HG02981 (cell line): Measurements from ENCODE around the gene PRPF19.
"Not testable (repeated sequence)": the region's sequence is repeated elsewhere in the genome, so short reads cannot be mapped to it uniquely, and the experiment has no call there.

Experiments used
- ATAC-seq: cut with Tn5 transposase; IDR thresholded peaks from one replicate; pipeline ENCODE4 v1.9.1; 2021; ENCODE audit warnings: mild to moderate bottlenecking, moderate library complexity; ENCODE audit not compliant: unreplicated experiment

PRPF19 gene

GRCh38 chr11:60910281-60910687, 3.9 kb upstream of the PRPF19 start:
- ATAC-seq = peak; percentile 30

GRCh38 chr11:60909680-60910280, 3.4 kb upstream of the PRPF19 start:
- ATAC-seq = not testable (repeated sequence)

- ATAC-seq = no peak
Observed at GRCh38 chr11:60908803-60909202, 2.4 kb upstream of the PRPF19 start.

DNA sequence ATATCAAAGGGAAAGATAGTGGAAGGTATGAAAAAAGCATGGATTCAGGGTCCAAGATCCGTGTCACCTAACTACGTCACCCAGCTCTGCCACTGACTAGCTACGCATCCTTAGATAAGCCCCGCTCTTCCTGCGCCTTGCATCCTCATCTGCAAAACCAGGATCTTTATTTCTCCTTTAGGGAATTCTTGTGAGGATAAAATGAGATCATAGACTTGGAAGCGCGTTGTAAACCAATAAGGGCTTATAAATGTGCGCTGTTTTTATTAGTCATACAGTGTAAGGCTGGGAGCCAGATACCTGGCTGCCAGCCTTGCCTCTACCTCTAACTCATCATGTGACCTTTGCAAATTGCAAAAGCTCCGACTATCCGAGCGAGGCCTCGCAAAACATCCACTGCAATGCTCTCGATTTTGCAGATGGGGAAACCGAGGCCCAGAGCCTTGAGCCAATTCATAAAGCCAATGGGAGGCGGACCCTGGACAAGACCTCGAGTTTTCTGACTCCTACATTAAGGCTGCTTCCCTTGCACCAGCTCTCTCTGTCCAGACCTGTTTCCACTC, 753 bp downstream of the PRPF19 start:
- no peak for ATAC-seq

DNA sequence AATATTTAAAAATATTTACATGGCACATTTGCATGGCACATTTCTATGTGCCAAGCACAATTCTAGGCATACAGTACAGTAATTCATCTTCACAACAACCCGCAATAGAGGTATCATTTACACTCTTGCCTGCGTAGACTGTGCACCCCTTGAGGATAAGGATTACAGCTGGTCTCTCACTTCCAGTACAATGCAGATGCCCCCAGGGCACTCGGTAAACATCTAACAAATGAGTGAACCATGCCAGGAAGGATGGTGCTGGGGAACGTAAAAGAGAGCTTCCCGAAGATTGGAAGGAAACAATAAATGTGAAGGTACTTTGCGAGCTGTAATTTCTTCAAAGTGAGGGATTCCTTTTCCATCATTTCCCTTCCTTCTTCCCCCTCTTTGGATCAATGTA, 1.3 kb downstream of the PRPF19 start:
- ATAC-seq = no peak

GRCh38 chr11:60902625-60903024, 3.8 kb downstream of the PRPF19 start:
- no peak for ATAC-seq

GRCh38 chr11:60900673-60901404, 5.5 kb downstream of the PRPF19 start:
- ATAC-seq = no peak

DNA sequence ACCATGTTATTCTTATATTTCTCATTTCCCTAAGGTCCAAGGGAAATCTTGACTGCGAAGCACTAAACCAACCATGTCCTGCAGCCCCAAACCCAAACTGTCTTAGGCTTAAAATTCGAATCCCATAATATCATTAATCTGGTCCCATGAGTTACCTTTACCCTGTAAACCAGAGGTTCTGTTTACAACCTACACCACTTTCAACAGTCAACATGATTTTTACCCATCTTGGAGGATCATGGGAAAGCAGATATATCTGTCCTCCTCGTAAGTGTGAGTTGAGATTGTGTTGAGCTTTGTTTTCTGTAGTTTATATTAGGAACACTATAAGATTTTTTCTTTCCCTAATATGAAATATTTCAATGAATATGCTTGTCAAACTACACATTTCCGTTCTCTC, 6.4 kb downstream of the PRPF19 start:
- no peak for ATAC-seq

- ATAC-seq = no peak
Observed at GRCh38 chr11:60899046-60899936, 7.1 kb downstream of the PRPF19 start.

DNA sequence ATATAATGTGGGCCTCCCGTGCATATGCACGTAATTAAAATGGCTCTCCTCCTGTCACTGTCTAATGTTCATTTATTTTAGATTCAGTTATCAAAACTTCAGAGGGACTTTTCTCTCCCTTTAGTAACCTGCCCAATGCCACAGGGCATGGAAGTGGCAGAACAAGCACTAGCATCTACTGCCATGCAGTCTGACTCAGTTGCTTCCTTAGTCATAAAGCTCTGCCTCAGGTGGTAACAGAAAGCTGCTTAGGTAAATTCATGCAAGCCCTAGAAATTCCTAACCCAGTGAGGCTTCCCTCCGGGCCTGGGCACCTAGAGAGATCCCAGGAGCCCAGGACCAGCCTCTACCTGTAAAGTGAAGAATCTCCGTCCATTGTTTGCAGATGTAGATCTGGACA, 8.9 kb downstream of the PRPF19 start:
- no peak for ATAC-seq

GRCh38 chr11:60895687-60896086, 10.7 kb downstream of the PRPF19 start:
- ATAC-seq = no peak

GRCh38 chr11:60891103-60891741, 15.2 kb downstream of the PRPF19 start:
- ATAC-seq = no peak

DNA sequence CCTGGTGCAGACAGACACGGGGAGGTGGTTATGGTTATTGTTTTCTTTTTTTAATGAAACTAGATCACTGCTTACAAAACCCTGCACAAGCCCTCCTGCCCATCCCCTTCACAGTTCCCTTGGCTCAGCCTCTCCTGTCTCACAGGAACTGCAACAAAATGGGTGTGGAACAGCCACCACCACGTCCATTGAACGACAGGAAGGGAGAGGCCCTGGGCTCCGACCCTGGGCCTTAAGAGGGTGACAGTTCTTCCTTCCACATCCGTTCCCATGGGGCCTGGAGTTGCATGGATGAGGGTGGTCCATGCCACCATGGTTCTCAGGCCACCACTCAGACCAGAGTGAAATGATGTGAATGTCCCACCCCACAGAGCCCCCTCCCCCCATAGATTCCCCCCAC, 15.7 kb downstream of the PRPF19 start:
- ATAC-seq = no peak

DNA sequence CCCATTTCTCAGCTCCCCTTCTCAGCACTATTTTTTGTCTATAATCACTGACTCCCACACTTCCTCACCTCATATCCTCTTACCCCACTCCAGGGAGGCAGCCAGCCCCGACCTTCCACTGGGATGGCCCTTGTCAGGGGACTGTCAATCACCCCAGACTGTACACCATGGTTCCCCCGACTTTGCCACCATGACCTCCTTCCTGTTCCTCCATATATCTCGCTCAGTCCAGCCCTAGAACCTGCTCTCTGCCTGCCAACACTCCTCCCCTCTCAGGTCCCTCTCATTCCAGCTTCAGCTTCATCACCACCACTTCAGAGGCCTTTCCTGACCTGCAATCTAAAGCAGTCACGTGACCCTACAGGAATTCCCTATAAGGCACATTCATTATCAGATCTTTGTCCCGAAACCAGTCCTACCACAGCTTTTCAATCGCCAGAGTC, 16.5 kb downstream of the PRPF19 start:
- no peak for ATAC-seq

- ATAC-seq = peak; percentile 67
Observed at GRCh38 chr11:60887556-60887955, 18.8 kb downstream of the PRPF19 start.

- no peak for ATAC-seq
Observed at GRCh38 chr11:60880643-60881282, 25.6 kb downstream of the PRPF19 start.

DNA sequence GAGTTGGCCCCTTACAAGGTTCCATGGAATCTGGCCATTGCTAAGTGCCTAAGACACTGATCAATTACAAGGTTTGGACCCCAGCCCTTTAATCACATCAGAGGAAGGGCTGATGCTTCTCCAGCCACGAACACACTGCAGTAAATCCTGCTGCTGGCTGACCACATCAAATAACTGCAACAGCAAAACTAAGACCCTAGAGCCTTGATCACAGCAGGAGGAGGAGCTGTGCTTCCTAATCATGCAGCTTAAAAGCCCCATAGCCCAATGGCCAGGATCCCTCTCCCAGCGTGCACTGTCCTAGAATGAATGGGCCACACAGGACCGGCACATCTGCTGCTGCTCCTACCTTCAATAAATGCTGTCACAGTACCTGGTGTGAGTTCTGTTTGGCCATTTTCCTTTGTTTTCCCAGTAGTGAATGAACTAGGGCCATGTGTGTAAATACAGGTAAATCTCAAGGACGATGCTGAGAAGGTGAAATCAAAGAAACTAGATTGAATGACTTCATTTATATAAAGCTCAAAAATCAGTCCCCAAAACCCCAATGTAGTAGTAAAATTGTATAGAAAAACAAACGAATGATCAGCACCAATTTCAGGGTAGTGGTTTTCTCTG, 26.3 kb downstream of the PRPF19 start:
- ATAC-seq = no peak

GRCh38 chr11:60879104-60879503, 27.3 kb downstream of the PRPF19 start:
- ATAC-seq = no peak

- no peak for ATAC-seq
Observed at GRCh38 chr11:60878245-60879101, 27.9 kb downstream of the PRPF19 start.
